Fibroblast of lung (primary cell): ENCODE data around the gene CFAP74. TPM values are rescaled to one million over a fixed set of nuclear protein-coding genes. Genes with fewer than 3 reads are reported as not detected.

ENCODE experiments used
- DNase-seq, 2 donors: peaks; one replicate each; pipeline versions ENCODE4 v3.0.0 to v3.0.0-alpha.2; 2010; ENCODE audit warnings: low read depth in 2 of 2
- H2AFZ ChIP-seq: 2 replicates; pipeline ENCODE4 v1.5.1; 2012; ENCODE audit warnings: low read length, control low read depth, inconsistent platforms
- H3K27ac ChIP-seq: 2 replicates; pipeline ENCODE4 v1.5.1; 2011; ENCODE audit warnings: low read length, control low read depth; ENCODE audit not compliant: insufficient read depth
- H3K27me3 ChIP-seq: 2 replicates; pipeline ENCODE4 v1.5.1; 2011; ENCODE audit warnings: mild to moderate bottlenecking, low read length; ENCODE audit not compliant: control insufficient read depth, insufficient read depth
- H3K36me3 ChIP-seq: 2 replicates; pipeline ENCODE4 v1.5.1; 2011; ENCODE audit warnings: low read length; ENCODE audit not compliant: control insufficient read depth, insufficient read depth
- H3K4me1 ChIP-seq: 2 replicates; pipeline ENCODE4 v1.5.1; 2011; ENCODE audit warnings: low read length; ENCODE audit not compliant: control insufficient read depth, insufficient read depth; ENCODE audit errors: extremely low read depth
- H3K4me2 ChIP-seq: 2 replicates; pipeline ENCODE4 v1.5.1; 2011; ENCODE audit warnings: low read length, control low read depth; ENCODE audit not compliant: insufficient read depth; ENCODE audit errors: extremely low read depth
- H3K4me3 ChIP-seq, 4 experiments: fragments of 200-600 bp in 1 of 4; sonication (generic) in 1 of 4; replicated peaks in 1 of 4; 2 replicates each; pipeline ENCODE4 v1.5.1; 2011 to 2016; ENCODE audit warnings: low read length in 4 of 4, low read depth in 3 of 4, mild to moderate bottlenecking in 3 of 4, control low read depth in 2 of 4, inconsistent platforms in 1 of 4, mixed read lengths in 1 of 4; ENCODE audit not compliant: insufficient read depth in 1 of 4; ENCODE audit errors: control extremely low read depth in 1 of 4
- H3K79me2 ChIP-seq: 2 replicates; pipeline ENCODE4 v1.5.1; 2012; ENCODE audit warnings: mild to moderate bottlenecking, low read length, inconsistent platforms; ENCODE audit not compliant: control insufficient read depth, insufficient read depth
- H3K9ac ChIP-seq: 2 replicates; pipeline ENCODE4 v1.5.1; 2011; ENCODE audit warnings: mild to moderate bottlenecking, low read length, control low read depth; ENCODE audit not compliant: insufficient read depth
- H3K9me3 ChIP-seq: 2 replicates; pipeline ENCODE4 v1.5.1; 2012; ENCODE audit warnings: low read depth, low read length; ENCODE audit not compliant: control insufficient read depth, insufficient read depth
- H4K20me1 ChIP-seq: 2 replicates; pipeline ENCODE4 v1.5.1; 2011; ENCODE audit warnings: low read length; ENCODE audit not compliant: control insufficient read depth, insufficient read depth; ENCODE audit errors: extremely low read depth
- EZH2 ChIP-seq: IDR thresholded peaks from 2 replicates; pipeline ENCODE4 v1.5.1; 2012; ENCODE audit warnings: low read length, control low read depth, mild to moderate bottlenecking; ENCODE audit errors: missing control alignments
- polyA plus RNA-seq, 2 donors: library from polyadenylated mRNA; depleted of rRNA in 1 of 2; stranded (reverse) in 1 of 2; unstranded in 1 of 2; fragments of >200 nt; gene quantifications; 2 replicates each; pipeline ENCODE4 v1.2.1, GENCODE V29; 2011 to 2012; ENCODE audit warnings: missing spikeins in 1 of 2
- total RNA-seq: library from RNA; depleted of rRNA; stranded (reverse); fragments of >200 nt; gene quantifications from 2 replicates; pipeline ENCODE4 v1.2.1, GENCODE V29; 2014
- TF ChIP-seq, protein P1 (sequence below), 2 donors: IDR thresholded peaks in 1 of 2; conservative IDR thresholded peaks in 1 of 2; 1 replicate in 1 of 2; 2 replicates in 1 of 2; pipeline ENCODE4 v1.5.1; 2011 to 2012; ENCODE audit warnings: low read length in 2 of 2, control low read depth in 1 of 2, inconsistent platforms in 1 of 2, low read depth in 1 of 2, mild to moderate bottlenecking in 1 of 2

The CFAP74 gene
- total and polyA plus RNA-seq, 2 donors (not counting 1 experiment from before 2014, with no cell fraction given) = not detected

DNA sequence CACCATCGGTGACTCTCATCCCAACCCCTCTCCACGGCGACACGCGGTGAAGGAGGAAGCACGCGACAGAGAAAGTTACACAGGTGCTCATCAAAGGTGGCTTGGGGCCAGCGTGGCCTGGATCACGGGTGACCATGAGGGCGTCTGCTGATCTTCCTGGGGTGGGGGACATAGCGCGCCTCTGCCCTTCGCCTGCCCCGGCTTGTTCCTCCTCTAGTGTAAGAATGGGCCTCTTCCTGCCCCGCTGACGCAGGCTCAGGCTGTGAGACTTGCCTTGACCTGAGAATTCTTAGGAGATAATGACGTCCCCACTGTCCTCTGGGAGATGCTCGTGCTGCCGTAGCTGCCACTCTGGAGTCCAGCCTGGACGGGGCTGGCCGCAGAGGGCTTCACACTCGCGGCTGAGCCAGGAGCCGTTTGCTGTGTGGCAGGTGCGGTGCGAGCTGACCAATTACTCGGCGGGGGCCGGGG, 45.5 kb downstream of the CFAP74 start:
- Histone ChIP-seq H3K4me2 (no peak overlapping the region), H3K79me2 (no peaks in the 10 kb centered on the region), H3K4me3 (no peak overlapping the region), H3K36me3 (no peaks in the 10 kb centered on the region), H3K27me3 (peaks cover 4% of the 10 kb centered on the region), H4K20me1 (no peaks in the 10 kb centered on the region), H3K9me3 (no peaks in the 10 kb centered on the region), H2AFZ (no peak overlapping the region), H3K27ac (no peak overlapping the region), H3K9ac (no peak overlapping the region), H3K4me1 (no peaks in the 10 kb centered on the region)
- no peak for DNase-seq
- TF ChIP-seq EZH2 = no peak
- TF ChIP-seq, protein P1, sequence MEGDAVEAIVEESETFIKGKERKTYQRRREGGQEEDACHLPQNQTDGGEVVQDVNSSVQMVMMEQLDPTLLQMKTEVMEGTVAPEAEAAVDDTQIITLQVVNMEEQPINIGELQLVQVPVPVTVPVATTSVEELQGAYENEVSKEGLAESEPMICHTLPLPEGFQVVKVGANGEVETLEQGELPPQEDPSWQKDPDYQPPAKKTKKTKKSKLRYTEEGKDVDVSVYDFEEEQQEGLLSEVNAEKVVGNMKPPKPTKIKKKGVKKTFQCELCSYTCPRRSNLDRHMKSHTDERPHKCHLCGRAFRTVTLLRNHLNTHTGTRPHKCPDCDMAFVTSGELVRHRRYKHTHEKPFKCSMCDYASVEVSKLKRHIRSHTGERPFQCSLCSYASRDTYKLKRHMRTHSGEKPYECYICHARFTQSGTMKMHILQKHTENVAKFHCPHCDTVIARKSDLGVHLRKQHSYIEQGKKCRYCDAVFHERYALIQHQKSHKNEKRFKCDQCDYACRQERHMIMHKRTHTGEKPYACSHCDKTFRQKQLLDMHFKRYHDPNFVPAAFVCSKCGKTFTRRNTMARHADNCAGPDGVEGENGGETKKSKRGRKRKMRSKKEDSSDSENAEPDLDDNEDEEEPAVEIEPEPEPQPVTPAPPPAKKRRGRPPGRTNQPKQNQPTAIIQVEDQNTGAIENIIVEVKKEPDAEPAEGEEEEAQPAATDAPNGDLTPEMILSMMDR (conservative IDR thresholded peaks at IDR 0.05 in 1 of 2, IDR thresholded peaks at IDR 0.05 in 1 of 2; ENCODE audit: low read depth in 1 of 2, low read length in 2 of 2) = no peak

DNA sequence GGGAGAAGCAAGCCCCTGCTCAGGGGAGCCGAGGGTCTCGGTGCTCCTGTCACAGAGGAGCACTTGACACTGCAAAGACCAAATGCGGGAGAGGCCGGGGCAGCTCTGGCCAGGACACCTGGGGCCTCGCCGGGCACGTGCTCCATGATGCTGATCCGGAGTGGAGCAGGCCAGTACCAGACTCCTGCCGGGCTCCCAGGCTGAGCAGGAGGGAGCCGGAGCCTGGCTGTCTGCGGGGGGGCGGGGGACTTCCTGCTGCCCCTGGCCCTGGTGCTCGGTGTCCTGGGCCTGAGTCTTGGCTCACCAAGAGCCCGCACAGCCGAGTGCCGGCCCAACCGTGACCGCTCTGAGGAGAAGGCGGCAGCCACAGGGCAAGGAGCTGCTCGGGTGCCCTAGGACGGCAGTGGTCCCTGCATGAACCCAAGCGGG, 46.0 kb downstream of the CFAP74 start:
- no peaks in the 10 kb centered on the region for H4K20me1 ChIP-seq
- DNase-seq = no peak
- no peaks in the 10 kb centered on the region for H3K36me3 ChIP-seq
- H3K4me2 ChIP-seq = no peak overlapping the region
- H2AFZ ChIP-seq = no peak overlapping the region
- H3K27ac ChIP-seq = no peak overlapping the region
- no peaks in the 10 kb centered on the region for H3K79me2 ChIP-seq
- TF ChIP-seq, protein P1 (conservative IDR thresholded peaks at IDR 0.05 in 1 of 2, IDR thresholded peaks at IDR 0.05 in 1 of 2; ENCODE audit: low read depth in 1 of 2, low read length in 2 of 2) = no peak
- no peak for TF ChIP-seq EZH2
- H3K4me3 ChIP-seq = no peak overlapping the region
- no peaks in the 10 kb centered on the region for H3K4me1 ChIP-seq
- no peaks in the 10 kb centered on the region for H3K9me3 ChIP-seq
- peaks cover 4% of the 10 kb centered on the region for H3K27me3 ChIP-seq
- no peak overlapping the region for H3K9ac ChIP-seq

DNA sequence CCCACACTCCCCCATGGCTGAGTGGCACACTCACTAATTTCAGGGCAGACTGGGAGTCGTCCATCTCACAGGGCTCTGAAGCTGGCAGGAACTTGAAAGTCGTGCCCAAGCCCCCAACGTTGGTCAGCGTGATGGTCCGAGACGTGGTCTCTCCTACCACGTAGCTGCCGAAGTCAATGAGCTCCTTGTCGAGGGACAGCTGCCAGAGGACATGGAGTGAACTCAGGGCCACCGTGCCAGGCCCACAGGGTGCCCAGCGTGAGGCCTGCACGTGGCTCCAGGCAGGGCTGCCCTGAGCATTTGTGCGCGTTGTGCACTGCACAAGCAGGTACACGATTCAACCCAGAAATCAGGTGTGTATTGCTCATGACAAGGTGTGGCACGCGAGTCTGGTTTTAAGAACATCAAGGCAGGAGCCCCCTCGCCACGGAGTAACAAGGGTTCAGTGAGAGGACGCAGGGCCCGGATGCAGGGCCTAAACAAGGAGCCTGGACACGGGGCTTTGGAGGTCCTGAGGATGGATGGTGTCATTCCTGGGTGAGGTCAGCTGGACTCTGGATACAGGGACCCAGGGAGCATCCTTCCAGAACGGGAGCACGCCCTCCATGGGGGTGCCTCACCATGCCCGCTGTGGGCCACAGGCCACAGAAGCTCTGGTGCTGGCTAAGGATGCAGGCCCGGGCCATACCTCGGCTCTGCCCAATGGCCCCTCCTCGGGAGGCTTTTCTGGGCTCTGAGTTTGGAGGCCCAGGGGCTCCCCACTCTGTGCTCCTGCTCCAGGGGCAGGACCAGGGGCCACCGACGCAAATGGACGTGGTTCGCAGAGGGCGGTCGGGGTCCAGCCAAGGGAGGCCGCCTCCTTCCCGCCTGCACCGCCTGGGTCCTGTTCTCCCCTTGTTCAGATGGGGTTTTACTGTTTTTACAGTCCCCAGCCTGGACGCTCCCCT, 46.7 kb downstream of the CFAP74 start:
- H3K9me3 ChIP-seq = no peaks in the 10 kb centered on the region
- no peaks in the 10 kb centered on the region for H3K79me2 ChIP-seq
- no peaks in the 10 kb centered on the region for H3K4me1 ChIP-seq
- H4K20me1 ChIP-seq = no peaks in the 10 kb centered on the region
- no peak overlapping the region for H3K27ac ChIP-seq
- no peak overlapping the region for H3K4me3 ChIP-seq
- peaks cover 4% of the 10 kb centered on the region for H3K27me3 ChIP-seq
- no peak overlapping the region for H3K4me2 ChIP-seq
- no peak overlapping the region for H2AFZ ChIP-seq
- H3K9ac ChIP-seq = no peak overlapping the region
- no peaks in the 10 kb centered on the region for H3K36me3 ChIP-seq
- DNase-seq = no peak
- TF ChIP-seq EZH2 = no peak
- TF ChIP-seq, protein P1 (conservative IDR thresholded peaks at IDR 0.05 in 1 of 2, IDR thresholded peaks at IDR 0.05 in 1 of 2; ENCODE audit: low read depth in 1 of 2, low read length in 2 of 2) = no peak
